Ishikawa (cell line): ENCODE results near the gene TNIK.

Experiments used
- CEBPB ChIP-seq: IDR thresholded peaks from 2 replicates; pipeline ENCODE4 v1.6.1; 2012
- CREB1 ChIP-seq: IDR thresholded peaks from 2 replicates; pipeline ENCODE4 v1.6.1; 2012; ENCODE audit warnings: low read depth
- EGR1 ChIP-seq: IDR thresholded peaks from 2 replicates; pipeline ENCODE4 v1.6.1; 2012
- EP300 ChIP-seq: IDR thresholded peaks from 2 replicates; pipeline ENCODE4 v1.6.1; 2012; ENCODE audit warnings: borderline replicate concordance
- FOXM1 ChIP-seq: IDR thresholded peaks from 2 replicates; pipeline ENCODE4 v1.6.1; 2012; ENCODE audit warnings: low read depth, borderline replicate concordance
- NFIC ChIP-seq: IDR thresholded peaks from 2 replicates; pipeline ENCODE4 v1.6.1; 2012
- RAD21 ChIP-seq: IDR thresholded peaks from 2 replicates; pipeline ENCODE4 v1.6.1; 2012; ENCODE audit warnings: low read depth
- TAF1 ChIP-seq: IDR thresholded peaks from 2 replicates; pipeline ENCODE4 v1.6.1; 2012; ENCODE audit warnings: low read depth, mild to moderate bottlenecking
- TEAD4 ChIP-seq: IDR thresholded peaks from 2 replicates; pipeline ENCODE4 v1.6.1; 2012
- YY1 ChIP-seq: IDR thresholded peaks from 2 replicates; pipeline ENCODE4 v1.6.1; 2012; ENCODE audit warnings: low read depth
- ZBTB7A ChIP-seq: IDR thresholded peaks from 2 replicates; pipeline ENCODE4 v1.6.1; 2012; ENCODE audit warnings: low read depth
- TF ChIP-seq, protein P1 (sequence below): IDR thresholded peaks from 2 replicates; pipeline ENCODE4 v1.6.1; 2012
- TF ChIP-seq, protein P2 (sequence below): IDR thresholded peaks from 2 replicates; pipeline ENCODE4 v1.6.1; 2012; ENCODE audit warnings: low read depth, mild to moderate bottlenecking
- TF ChIP-seq, protein P3 (sequence below): IDR thresholded peaks from 2 replicates; pipeline ENCODE4 v1.6.1; 2012

The TNIK gene

DNA sequence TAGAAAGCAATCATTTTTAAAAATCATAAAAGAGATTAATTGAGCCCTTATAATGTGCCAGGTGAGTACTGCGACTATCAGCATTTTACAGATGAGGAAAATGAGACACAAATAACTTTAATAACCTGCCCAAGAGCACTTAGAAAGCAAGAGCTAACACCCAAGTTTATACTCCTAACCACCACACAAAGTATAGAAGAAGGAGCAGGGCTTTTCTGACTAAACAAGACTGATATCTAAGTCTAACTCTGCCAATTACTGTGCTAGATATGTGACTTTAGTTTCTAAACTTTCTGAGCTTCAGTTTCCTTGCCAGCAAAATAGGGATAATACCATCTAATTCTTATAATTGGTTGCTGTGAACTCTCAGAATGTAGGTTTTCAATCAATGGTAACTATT lies 47.7 kb downstream of the TNIK start:
- TF ChIP-seq EGR1: no peak

DNA sequence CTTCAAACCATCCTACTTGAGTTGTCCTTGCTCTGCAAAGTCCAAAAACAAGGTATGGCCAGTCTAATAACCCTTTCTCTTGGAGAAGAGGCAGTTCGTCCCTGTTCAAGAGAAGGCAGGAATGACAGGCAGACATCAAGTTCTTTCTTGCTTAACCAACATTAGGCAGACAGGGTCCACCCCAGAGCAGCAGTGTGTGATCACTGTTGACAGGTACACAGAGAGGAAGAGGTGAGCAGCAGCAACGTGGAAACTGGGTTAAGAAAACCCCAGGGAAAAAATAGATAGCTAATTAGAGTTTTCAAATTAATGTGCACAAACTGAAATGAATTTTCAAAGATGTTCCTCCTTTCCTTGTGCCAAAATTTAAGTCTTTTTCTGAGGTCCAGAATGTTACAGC lies 48.2 kb downstream of the TNIK start:
- no peak for TF ChIP-seq EP300
- TF ChIP-seq EGR1: no peak
- TF ChIP-seq TAF1: no peak
- TF ChIP-seq NFIC: no peak

DNA sequence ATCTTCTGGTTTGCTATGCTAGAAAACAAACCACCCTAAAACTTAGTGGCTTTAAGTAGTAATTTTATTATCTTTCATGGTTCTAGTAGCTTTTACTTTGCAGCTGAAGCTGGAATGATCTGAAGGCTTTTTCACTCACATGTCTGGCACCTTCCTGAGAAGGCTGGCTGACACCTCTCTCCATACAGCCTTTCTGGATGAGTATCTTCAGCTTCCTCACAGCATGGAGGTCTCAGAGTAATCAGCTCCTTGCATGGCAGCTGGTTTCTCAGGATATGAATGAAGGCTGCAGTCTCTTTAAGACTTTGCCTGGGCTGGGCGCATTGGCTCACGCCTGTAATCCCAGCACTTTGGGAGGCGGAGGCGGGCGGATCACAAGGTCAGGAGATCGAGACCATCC lies 50.0 kb downstream of the TNIK start:
- TF ChIP-seq RAD21 (no peak), TAF1 (no peak), YY1 (no peak), FOXM1 (no peak), NFIC (no peak), EGR1 (no peak), TEAD4 (no peak), EP300 (no peak), ZBTB7A (no peak)
- TF ChIP-seq, protein P1, sequence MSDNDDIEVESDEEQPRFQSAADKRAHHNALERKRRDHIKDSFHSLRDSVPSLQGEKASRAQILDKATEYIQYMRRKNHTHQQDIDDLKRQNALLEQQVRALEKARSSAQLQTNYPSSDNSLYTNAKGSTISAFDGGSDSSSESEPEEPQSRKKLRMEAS: no peak
- TF ChIP-seq, protein P2, sequence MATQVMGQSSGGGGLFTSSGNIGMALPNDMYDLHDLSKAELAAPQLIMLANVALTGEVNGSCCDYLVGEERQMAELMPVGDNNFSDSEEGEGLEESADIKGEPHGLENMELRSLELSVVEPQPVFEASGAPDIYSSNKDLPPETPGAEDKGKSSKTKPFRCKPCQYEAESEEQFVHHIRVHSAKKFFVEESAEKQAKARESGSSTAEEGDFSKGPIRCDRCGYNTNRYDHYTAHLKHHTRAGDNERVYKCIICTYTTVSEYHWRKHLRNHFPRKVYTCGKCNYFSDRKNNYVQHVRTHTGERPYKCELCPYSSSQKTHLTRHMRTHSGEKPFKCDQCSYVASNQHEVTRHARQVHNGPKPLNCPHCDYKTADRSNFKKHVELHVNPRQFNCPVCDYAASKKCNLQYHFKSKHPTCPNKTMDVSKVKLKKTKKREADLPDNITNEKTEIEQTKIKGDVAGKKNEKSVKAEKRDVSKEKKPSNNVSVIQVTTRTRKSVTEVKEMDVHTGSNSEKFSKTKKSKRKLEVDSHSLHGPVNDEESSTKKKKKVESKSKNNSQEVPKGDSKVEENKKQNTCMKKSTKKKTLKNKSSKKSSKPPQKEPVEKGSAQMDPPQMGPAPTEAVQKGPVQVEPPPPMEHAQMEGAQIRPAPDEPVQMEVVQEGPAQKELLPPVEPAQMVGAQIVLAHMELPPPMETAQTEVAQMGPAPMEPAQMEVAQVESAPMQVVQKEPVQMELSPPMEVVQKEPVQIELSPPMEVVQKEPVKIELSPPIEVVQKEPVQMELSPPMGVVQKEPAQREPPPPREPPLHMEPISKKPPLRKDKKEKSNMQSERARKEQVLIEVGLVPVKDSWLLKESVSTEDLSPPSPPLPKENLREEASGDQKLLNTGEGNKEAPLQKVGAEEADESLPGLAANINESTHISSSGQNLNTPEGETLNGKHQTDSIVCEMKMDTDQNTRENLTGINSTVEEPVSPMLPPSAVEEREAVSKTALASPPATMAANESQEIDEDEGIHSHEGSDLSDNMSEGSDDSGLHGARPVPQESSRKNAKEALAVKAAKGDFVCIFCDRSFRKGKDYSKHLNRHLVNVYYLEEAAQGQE: no peak

DNA sequence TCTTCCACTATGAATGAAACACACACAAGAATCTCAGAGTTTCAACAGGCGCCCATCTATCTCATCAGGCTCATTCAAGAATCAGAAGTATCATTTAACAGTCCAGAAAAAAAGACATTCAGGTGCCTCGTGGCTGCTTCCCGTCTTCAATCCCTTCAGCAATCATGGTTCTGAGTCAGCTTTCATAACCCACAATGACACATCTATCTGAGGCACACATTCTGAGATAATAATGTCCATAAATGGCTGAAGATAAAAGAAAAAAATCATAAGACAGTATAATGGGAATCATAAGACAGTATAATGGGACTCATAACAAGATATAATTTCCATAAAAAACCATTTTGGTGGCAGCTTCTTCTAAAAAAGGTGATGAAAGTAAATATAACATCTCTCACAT lies 52.4 kb downstream of the TNIK start:
- TF ChIP-seq FOXM1 (no peak), CREB1 (no peak), EGR1 (no peak), CEBPB (no peak), YY1 (no peak)
- TF ChIP-seq, protein P2: no peak
- TF ChIP-seq, protein P1: no peak
- TF ChIP-seq, protein P3, sequence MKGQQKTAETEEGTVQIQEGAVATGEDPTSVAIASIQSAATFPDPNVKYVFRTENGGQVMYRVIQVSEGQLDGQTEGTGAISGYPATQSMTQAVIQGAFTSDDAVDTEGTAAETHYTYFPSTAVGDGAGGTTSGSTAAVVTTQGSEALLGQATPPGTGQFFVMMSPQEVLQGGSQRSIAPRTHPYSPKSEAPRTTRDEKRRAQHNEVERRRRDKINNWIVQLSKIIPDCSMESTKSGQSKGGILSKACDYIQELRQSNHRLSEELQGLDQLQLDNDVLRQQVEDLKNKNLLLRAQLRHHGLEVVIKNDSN: no peak

DNA sequence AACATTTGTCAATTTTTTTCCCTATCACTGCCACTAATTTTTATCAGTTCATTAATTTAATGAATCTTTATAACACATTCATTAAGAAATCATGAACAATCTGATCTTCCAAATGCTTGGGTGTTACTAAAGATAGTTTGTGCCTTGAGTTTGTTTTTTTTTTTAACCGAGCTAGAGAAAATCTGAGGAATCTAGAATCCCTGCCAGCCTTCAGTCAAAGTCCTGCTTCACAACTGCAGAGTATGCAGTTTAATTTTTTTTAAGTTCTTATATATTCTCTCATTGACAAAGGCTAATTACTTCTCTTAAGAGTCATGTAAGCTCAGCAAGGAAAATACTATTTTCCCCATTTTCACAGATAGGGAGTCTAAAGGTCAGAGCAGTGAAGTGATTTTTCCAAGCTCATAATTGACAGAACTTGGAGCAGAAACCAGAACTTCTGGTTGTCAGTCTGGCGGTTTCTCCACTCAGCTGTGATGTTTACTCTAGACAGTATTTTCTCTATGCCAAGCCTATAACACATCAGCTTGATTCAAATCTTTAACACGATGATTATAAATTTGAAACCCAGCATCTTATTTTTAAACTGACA lies 55.7 kb downstream of the TNIK start:
- TF ChIP-seq, protein P2: no peak
- TF ChIP-seq EP300 (no peak), RAD21 (no peak), FOXM1 (no peak), YY1 (no peak)
- TF ChIP-seq, protein P1: no peak
- TF ChIP-seq, protein P3: no peak

DNA sequence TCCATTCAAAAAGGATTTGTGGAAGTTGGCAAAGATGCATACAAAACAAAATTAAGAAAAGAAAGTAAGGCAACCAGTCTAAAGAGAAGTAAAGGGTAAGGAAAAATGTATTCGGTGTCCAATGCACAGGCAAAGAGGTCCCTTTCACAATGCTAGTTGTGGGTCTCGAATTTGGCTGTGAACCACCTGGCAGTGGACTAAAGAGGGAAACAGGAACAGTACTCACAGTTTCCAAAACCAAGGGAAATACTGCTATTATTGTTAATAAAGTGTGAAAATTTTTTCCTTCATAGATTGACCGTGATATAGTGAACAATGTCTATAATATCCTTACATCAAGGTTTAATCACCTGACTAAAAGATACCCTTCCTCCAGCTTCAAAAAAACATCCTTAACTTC lies 57.9 kb downstream of the TNIK start:
- no peak for TF ChIP-seq ZBTB7A
- no peak for TF ChIP-seq YY1
- TF ChIP-seq, protein P1: no peak
- no peak for TF ChIP-seq CREB1
- TF ChIP-seq, protein P3: no peak
